Ecto neural progenitor cell (in vitro differentiated cells): ENCODE results near the gene FBN1.

ENCODE experiments used
- DNase-seq: peaks from one replicate; pipeline ENCODE4 v3.0.0-alpha.2; 2018; ENCODE audit warnings: low spot score

FBN1 gene

DNA sequence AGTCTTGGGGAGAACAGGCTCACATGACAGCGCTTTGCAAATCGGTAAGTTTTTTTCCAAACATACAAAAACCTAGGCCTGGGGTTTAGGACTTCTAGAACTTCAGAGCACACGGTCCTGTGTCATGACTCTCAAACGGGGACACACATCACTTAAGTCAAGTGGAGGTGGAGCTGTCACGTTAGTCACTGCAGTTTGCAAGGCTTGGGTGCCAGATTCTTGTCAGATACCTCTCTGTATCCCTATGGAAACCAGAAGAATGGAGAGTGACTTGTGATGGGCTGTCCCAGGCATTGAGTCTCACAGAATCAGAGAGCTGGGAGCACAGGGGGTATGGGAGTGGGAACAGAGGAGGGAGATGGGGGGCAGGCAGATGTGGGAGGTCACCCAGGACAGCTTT lies 249.5 kb downstream of the FBN1 start:
- DNase-seq, result no peak

GRCh38 chr15:48395521-48396011 lies 249.9 kb downstream of the FBN1 start:
- no peak for DNase-seq

DNA sequence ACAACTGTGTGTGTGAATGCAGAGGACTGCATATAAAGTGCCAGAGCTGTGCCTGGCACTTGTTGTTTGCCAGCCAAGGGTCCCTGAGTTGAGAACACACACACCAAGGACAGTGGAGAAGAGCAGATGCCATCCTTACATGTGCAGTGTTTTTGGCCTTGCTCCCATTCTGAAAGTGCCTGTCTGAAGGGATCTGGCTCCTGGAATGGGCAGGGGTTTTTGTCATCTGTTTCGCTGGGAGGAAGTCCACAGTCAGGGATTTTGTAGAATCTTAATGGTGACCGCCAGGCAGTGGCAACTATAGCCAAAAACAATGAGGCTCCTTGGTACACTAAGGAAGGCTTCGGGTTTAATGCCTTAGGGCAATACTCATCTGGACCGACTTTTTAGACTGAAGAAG lies 250.5 kb downstream of the FBN1 start:
- DNase-seq, result no peak

DNA sequence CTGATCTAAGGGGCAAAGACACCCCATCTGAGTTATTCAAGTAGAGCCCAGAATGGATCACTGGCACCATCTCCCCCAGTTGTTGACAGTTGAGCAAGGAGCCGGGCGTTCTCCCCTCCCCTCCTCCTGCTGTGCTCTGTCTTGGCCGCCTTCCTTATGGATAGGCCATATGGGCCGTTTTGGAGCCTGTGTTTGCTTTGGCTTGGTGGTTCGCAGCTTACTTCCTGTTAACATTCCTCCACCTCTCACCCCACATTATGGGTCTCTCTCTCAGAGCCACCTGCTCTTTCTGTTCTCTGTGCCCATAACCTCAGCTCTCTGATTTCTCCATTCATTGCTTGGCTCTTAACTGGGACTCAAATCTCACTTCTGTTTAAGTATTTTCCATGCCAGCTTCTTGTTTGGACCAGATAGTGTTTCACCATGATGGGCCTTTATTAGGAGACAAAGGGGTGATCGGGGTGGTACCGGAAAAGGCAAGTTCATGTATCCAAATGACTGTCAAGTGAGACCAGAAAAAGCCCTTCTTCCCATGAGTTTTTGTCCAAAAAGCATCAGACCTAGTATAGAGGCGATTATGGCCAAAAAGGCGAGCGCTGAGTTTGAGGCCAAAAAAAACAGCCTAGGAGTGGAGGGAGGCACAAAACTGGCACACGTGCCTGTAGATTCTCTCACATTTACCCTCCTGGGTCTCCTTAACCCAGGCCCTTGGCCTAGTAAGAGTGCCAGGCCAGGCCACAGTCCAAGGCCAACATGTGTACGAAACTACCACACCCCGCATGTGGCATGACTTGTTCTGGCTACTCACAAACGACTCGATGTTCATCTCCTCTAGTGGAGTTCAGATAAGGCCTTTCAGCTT lies 251.6 kb downstream of the FBN1 start:
- no peak for DNase-seq

GRCh38 chr15:48392356-48392755 lies 253.2 kb downstream of the FBN1 start:
- DNase-seq, result no peak

- DNase-seq, result no peak
These were observed 253.6 kb downstream of the FBN1 start for GRCh38 chr15:48391950-48392349.

DNA sequence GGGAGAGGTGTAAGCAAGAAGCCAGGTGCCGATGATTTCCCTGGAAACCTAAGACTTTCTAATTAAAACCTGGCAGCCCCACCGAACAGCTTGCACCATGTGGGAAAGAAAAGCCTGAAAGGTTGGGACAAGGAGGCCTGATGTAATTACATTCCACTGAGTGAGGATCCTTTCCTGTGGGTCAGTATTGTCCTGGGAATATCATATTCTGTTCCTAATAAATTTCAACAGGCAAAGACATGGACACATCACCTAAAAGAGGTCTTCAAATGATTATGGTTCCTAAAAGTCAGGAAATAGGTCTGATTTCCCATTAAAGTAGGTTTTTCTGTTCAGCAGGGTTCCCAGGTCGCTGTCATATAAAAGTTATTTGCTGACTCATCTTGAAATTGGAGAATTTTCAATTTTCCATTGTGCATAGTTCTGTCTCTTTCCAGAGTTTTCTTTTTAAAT lies 255.8 kb downstream of the FBN1 start:
- peak; percentile 22 for DNase-seq

- DNase-seq, result no peak
These were observed 256.6 kb downstream of the FBN1 start for GRCh38 chr15:48388910-48389309.

GRCh38 chr15:48388016-48388851 lies 257.3 kb downstream of the FBN1 start:
- no peak for DNase-seq

- no peak for DNase-seq
These were observed 260.3 kb downstream of the FBN1 start for GRCh38 chr15:48385031-48385830.

DNA sequence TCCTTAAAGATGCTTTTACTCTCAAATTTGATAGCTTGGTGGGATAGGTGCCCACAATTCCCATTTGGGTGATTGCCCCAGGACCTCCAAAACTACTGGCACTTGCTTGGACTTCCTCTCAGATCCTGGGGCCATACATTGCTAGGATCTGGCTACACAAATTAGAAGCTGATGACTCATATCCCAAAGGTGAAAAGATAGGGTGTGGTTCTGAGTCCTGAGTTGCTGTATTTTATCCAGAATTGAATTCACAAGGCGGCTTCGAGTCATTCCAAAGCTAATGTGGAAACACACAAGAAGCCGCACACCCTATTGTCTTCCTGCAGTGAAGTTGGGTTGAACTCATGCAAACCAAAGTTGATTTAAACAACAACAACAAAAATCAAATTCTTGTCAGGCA lies 260.9 kb downstream of the FBN1 start:
- DNase-seq, result no peak

GRCh38 chr15:48383031-48383430 lies 262.5 kb downstream of the FBN1 start:
- no peak for DNase-seq

DNA sequence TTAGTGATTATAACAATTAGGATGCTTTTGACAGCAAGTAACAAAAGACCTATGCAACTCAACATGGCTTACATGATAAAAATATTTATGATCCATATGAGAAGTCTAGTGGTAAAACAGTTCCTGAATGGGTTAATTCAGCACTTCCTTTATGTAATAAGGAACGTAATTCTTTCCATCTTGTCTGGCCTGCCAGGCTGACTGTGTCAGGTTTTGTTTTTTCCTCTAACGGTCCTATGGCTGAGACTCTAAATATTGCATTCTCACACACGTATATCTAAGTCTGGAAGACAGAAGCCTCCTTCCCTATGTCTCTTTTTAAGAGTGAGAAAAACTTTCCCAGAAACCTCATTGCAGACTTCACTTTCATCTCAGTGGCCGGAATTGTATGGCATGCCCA lies 263.6 kb downstream of the FBN1 start:
- no peak for DNase-seq

- no peak for DNase-seq
These were observed 265.3 kb downstream of the FBN1 start for GRCh38 chr15:48380198-48380597.

- no peak for DNase-seq
These were observed 269.7 kb downstream of the FBN1 start for GRCh38 chr15:48375767-48376166.

- no peak for DNase-seq
These were observed 271.0 kb downstream of the FBN1 start for GRCh38 chr15:48374472-48374871.

DNA sequence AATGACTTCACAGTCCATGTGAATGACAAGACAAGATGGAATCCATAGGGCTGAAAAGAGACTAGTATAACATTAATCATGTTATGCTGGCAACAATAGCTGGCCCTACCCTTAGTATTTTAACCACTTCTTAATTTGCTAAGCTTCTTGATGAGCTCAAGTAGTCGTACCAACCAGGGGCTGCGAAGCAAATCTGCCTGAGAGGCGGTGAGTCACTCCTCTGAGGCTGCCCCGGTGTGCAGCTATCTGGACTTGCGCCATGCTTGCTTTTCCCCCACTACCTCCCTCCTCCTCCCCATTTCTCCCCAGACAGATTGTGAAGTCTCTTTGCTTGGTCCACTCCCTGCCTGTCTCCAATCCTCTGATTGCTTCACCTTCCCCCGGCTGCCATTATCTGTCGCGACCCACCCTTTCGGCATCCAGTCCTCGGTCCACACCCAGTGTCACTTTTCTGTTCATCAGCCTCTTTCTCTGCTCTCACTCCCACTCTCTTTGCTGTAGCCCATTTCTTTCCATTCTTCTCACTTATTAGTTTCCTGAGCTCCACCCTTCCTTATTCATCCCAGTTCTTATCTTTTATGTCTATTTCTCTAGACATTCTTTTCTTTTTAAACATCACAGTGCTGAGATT lies 271.6 kb downstream of the FBN1 start:
- DNase-seq, result no peak

GRCh38 chr15:48371961-48372360 lies 273.5 kb downstream of the FBN1 start:
- no peak for DNase-seq

DNA sequence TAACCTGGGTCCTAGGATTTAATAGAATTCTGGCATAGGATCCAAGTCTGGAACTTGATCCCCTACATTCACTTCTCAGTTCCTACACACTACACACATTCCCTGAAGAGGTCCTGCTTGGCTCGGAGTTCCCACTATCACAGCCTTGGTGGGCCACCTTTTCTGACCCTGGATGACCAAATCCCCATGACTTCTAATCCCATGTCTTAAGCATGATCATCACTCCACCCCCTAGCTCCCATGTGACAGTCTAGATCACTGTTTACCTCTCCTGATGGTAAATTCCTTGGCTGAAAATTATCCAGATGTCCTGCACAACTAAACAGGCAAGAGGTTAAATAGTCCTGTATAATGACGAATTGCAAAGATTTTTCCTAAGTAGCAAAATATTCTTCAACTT lies 274.0 kb downstream of the FBN1 start:
- no peak for DNase-seq

DNA sequence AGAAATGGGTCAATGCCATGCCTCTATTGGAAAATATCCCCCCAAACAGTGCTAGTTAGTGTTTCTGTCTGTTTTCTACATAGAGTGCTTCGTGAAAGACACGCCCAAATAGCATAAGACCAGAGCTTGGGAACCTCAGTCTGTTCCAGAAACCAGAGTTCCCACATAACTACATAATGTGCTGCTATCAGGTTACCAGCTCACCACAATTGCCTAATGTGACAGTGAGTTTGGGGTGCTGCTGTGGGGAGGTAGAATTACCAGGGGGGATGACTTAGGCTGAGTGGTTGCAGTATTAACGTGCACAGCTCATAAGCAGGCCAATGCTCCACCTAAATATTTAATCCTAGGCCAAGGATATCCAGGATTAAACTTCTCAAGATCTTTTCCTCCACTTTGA lies 275.0 kb downstream of the FBN1 start:
- DNase-seq, result no peak

GRCh38 chr15:48367483-48367882 lies 278.0 kb downstream of the FBN1 start:
- no peak for DNase-seq
